Measurements from ENCODE around the gene WWP2.

- no peak for TF ChIP-seq CTCF (IDR thresholded peaks at IDR 0.05; ENCODE audit: poor library complexity)
- TF ChIP-seq EZH2phosphoT487 (IDR thresholded peaks at IDR 0.05; ENCODE audit: low read depth, severe bottlenecking, unreplicated experiment) = no peak
Observed at GRCh38 chr16:69845181-69845580, 83.0 kb downstream of the WWP2 start.
